Gastroesophageal sphincter (tissue), 3 donors: ENCODE results near the gene PIGS.

ENCODE experiments used
- POLR2A ChIP-seq, 2 donors: fragments of 450-650 bp; IDR thresholded peaks; one replicate each; pipeline ENCODE4 v1.6.1; 2017; ENCODE audit warnings: antibody characterized with exemption in 2 of 2, mild to moderate bottlenecking in 2 of 2, moderate library complexity in 1 of 2
- TF ChIP-seq, protein P1 (sequence below), 4 experiments: fragments of 200-600 bp in 2 of 4; fragments of 450-650 bp in 2 of 4; sonication (generic) in 1 of 4; IDR thresholded peaks; one replicate each; pipeline ENCODE4 v1.5.1; 2017 to 2019; ENCODE audit warnings: antibody characterized with exemption in 4 of 4, mild to moderate bottlenecking in 2 of 4, moderate library complexity in 2 of 4

DNA sequence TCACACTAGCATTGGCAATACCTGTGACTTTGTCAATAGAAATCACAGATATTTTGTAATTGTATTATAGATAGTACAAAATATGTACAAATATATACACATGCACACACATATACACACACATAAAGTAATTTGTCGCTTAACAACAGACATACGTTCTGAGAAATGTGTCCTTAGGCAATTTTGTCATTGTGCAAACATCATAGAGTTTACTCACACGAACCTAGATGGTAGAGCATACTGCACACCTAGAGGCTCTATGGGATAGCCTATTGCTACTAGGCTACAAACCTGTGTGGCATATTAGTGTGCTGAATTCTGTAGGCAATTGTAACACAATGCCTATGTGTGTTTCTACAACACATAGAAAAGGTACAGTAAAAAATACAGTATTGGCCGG, 29.9 kb downstream of the PIGS start:
- TF ChIP-seq, protein P1, sequence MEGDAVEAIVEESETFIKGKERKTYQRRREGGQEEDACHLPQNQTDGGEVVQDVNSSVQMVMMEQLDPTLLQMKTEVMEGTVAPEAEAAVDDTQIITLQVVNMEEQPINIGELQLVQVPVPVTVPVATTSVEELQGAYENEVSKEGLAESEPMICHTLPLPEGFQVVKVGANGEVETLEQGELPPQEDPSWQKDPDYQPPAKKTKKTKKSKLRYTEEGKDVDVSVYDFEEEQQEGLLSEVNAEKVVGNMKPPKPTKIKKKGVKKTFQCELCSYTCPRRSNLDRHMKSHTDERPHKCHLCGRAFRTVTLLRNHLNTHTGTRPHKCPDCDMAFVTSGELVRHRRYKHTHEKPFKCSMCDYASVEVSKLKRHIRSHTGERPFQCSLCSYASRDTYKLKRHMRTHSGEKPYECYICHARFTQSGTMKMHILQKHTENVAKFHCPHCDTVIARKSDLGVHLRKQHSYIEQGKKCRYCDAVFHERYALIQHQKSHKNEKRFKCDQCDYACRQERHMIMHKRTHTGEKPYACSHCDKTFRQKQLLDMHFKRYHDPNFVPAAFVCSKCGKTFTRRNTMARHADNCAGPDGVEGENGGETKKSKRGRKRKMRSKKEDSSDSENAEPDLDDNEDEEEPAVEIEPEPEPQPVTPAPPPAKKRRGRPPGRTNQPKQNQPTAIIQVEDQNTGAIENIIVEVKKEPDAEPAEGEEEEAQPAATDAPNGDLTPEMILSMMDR (IDR thresholded peaks at IDR 0.05), result no peak
- no peak for TF ChIP-seq POLR2A (IDR thresholded peaks at IDR 0.05)
